PFSK-1 (cell line): ENCODE data around the gene SRI.

Source experiments
- FOXP2 ChIP-seq: optimal IDR thresholded peaks from 2 replicates; pipeline ENCODE3; 2011; ENCODE audit warnings: borderline replicate concordance, control low read depth, inconsistent platforms; ENCODE audit not compliant: insufficient read depth; ENCODE audit errors: extremely low read length, extremely low read depth
- POLR2AphosphoS5 ChIP-seq: IDR thresholded peaks from 2 replicates; pipeline ENCODE4 v1.6.1; 2012; ENCODE audit warnings: low read depth, mild to moderate bottlenecking, control low read depth, low read length, moderate library complexity
- SIN3A ChIP-seq: IDR thresholded peaks from 2 replicates; pipeline ENCODE4 v1.6.1; 2012; ENCODE audit warnings: mild to moderate bottlenecking, low read length, moderate library complexity, borderline replicate concordance; ENCODE audit not compliant: insufficient read depth
- TAF1 ChIP-seq: IDR thresholded peaks from 2 replicates; pipeline ENCODE4 v1.6.1; 2012; ENCODE audit warnings: low read length, control low read depth, borderline replicate concordance; ENCODE audit not compliant: insufficient read depth
- TF ChIP-seq, protein P1 (sequence below), 2 experiments: IDR thresholded peaks; 2 replicates each; pipeline versions ENCODE4 v1.6.1 to v1.8.0; 2011 to 2012; ENCODE audit warnings: low read depth in 2 of 2, low read length in 2 of 2, control low read depth in 1 of 2, inconsistent platforms in 1 of 2, mild to moderate bottlenecking in 1 of 2, moderate library complexity in 1 of 2; ENCODE audit not compliant: insufficient read depth in 1 of 2

The SRI gene

DNA sequence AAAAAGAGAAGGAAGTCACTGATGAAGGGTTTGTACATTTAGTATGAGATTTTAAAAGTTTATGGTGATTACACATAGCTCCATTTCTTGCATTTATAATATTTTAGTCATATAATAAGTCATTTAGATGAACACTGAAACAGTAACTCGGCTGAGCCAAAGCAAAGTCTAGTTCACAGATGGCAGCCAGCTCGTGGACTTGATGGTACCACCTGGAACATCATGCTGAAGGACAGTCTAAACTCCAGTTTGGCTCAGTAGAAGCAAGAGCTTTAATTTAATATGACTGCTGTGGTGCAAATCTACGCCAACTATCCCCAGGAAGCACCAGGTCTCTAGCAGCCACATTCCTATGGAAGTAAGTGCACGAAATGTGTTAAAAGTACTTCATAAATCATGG, 16.4 kb downstream of the SRI start:
- TF ChIP-seq FOXP2 (no peak), SIN3A (no peak), POLR2AphosphoS5 (no peak), TAF1 (no peak)
- TF ChIP-seq, protein P1, sequence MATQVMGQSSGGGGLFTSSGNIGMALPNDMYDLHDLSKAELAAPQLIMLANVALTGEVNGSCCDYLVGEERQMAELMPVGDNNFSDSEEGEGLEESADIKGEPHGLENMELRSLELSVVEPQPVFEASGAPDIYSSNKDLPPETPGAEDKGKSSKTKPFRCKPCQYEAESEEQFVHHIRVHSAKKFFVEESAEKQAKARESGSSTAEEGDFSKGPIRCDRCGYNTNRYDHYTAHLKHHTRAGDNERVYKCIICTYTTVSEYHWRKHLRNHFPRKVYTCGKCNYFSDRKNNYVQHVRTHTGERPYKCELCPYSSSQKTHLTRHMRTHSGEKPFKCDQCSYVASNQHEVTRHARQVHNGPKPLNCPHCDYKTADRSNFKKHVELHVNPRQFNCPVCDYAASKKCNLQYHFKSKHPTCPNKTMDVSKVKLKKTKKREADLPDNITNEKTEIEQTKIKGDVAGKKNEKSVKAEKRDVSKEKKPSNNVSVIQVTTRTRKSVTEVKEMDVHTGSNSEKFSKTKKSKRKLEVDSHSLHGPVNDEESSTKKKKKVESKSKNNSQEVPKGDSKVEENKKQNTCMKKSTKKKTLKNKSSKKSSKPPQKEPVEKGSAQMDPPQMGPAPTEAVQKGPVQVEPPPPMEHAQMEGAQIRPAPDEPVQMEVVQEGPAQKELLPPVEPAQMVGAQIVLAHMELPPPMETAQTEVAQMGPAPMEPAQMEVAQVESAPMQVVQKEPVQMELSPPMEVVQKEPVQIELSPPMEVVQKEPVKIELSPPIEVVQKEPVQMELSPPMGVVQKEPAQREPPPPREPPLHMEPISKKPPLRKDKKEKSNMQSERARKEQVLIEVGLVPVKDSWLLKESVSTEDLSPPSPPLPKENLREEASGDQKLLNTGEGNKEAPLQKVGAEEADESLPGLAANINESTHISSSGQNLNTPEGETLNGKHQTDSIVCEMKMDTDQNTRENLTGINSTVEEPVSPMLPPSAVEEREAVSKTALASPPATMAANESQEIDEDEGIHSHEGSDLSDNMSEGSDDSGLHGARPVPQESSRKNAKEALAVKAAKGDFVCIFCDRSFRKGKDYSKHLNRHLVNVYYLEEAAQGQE (IDR thresholded peaks at IDR 0.05; ENCODE audit: insufficient read depth in 1 of 2, low read depth in 2 of 2, low read length in 2 of 2), result no peak

DNA sequence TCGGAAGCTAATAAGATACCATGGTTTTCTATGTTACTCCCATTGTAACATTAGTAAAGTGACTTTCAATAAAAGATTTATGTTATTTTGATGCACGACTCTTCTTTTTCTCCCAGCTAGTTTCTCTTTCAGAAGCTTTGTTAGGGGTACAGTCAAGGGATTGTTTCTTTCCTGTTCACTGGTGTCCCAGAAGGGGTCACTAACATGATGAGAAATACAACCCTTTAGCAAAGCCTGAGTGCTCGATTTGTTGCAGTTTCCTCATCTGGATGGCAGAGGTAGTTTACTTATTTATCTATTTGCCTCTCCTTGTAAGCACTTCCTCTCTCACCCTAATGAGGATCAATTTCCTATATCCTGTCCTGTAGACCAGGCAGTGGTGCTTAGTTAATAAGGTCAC, 17.0 kb downstream of the SRI start:
- TF ChIP-seq POLR2AphosphoS5 (no peak), FOXP2 (no peak), TAF1 (no peak), SIN3A (no peak)
- TF ChIP-seq, protein P1 (IDR thresholded peaks at IDR 0.05; ENCODE audit: insufficient read depth in 1 of 2, low read depth in 2 of 2, low read length in 2 of 2), result no peak

DNA sequence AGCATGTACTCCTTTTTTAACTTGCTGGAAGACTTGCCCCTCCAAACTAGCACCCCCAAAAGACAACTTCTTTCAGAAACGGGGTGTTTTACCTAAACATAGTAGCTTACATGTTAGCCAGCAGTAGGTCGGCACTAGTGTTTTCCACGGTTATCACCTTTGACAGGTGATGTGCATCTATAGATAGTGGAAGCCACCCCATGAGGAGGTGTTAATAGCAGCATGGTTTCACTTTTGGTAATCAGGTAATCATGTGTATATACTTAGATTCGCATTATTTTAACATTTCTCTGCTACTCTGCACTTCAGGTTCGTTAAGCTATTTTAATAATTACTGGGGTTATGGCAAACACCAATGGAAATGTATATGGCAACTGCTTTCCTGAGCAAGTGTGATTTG, 17.6 kb downstream of the SRI start:
- TF ChIP-seq POLR2AphosphoS5 (no peak), TAF1 (no peak), FOXP2 (no peak), SIN3A (no peak)
- TF ChIP-seq, protein P1 (IDR thresholded peaks at IDR 0.05; ENCODE audit: insufficient read depth in 1 of 2, low read depth in 2 of 2, low read length in 2 of 2), result no peak

DNA sequence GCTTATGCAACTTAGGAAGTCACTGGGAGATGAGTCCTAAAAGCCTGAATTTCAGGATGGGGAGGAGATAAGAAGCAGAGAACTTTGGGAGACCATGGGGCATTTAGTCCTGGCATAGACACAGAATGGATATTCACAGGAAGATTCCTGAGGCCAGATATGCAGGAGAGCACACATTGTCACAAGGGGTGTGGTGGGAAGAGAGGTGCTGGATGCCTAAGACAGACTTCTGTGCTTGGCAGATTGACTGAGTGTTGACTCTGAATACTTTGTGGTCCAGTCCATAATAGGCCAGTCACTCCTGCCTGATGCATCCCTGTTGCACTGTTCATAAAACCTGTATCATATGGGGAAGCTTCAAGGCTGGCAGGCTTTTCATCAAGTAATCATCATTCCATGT, 18.5 kb downstream of the SRI start:
- TF ChIP-seq FOXP2, result no peak
- TF ChIP-seq SIN3A, result no peak
- no peak for TF ChIP-seq POLR2AphosphoS5

DNA sequence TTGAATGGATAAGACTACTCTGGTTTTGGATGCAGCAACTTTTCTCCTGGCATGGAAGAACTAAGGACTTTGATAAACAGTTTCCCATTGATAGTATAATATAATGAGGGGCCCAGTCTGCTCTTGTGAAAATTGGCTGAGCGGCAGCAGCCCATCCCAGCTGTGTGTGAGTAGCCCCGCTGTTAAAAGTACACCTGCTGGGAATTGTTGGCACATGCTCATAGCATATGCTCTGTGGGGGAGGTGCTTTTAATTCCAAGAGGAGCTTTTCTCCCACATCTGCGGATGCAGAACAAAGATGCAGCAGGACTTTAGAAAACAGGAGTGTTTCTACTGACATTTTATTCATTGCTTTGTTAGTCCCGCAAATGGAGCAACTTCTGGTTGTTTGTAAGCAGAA, 19.0 kb downstream of the SRI start:
- no peak for TF ChIP-seq TAF1
- TF ChIP-seq, protein P1 (IDR thresholded peaks at IDR 0.05; ENCODE audit: insufficient read depth in 1 of 2, low read depth in 2 of 2, low read length in 2 of 2), result no peak
